SK-N-SH (cell line): Measurements from ENCODE around the gene NRIP1. TPM values are rescaled to one million over a fixed set of nuclear protein-coding genes. Genes with fewer than 3 reads are reported as not detected.

ENCODE experiments used
- CTCF ChIA-PET: fragments of 300-600, 350-600 bp; formaldehyde crosslinking; extraction: SDS; loops from one replicate; lab custom pipeline; 2021; lab: Yijun Ruan, JAX
- POLR2A ChIA-PET: fragments of 350-600 bp; sonication (Branson Sonifier 250); formaldehyde crosslinking; extraction: SDS; loops from one replicate; lab custom pipeline; 2020; ENCODE audit warnings: antibody characterized with exemption, inconsistent platforms; lab: Yijun Ruan, JAX
- DNase-seq: peaks from one replicate; pipeline ENCODE4 v3.0.0; 2012
- H2AFZ ChIP-seq: fragments of 200-600 bp; sonication (generic); 2 replicates; pipeline ENCODE4 v1.8.1; 2016; ENCODE audit warnings: antibody characterized with exemption, mild to moderate bottlenecking, low read depth
- H3F3A ChIP-seq: fragments of 200-600 bp; sonication (generic); replicated peaks from 2 replicates; pipeline ENCODE3; 2016; ENCODE audit warnings: antibody characterized with exemption, mild to moderate bottlenecking; ENCODE audit not compliant: insufficient read depth
- H3K27ac ChIP-seq, 2 experiments: fragments of 200-500 bp in 1 of 2; fragments of 200-600 bp in 1 of 2; sonication (Bioruptor generic) in 1 of 2; sonication (generic), shearing (Covaris generic) in 1 of 2; 2 replicates each; pipeline versions ENCODE4 v1.5.1 to v1.6.1; 2014 to 2016; ENCODE audit warnings: low read depth in 2 of 2, inconsistent platforms in 1 of 2, low read length in 1 of 2, mild to moderate bottlenecking in 1 of 2, mixed read lengths in 1 of 2
- H3K27me3 ChIP-seq: fragments of 200-600 bp; sonication (generic), shearing (Covaris generic); 2 replicates; pipeline ENCODE4 v1.6.1; 2016; ENCODE audit warnings: mixed run types; ENCODE audit not compliant: insufficient read depth
- H3K36me3 ChIP-seq, 2 experiments: fragments of 200-500 bp in 1 of 2; fragments of 200-600 bp in 1 of 2; sonication (Bioruptor generic) in 1 of 2; sonication (generic) in 1 of 2; replicated peaks in 1 of 2; 2 replicates each; pipeline versions ENCODE3 to v1.5.1; 2014 to 2016; ENCODE audit warnings: low read length in 1 of 2, mild to moderate bottlenecking in 1 of 2; ENCODE audit not compliant: insufficient read depth in 2 of 2, control insufficient read depth in 1 of 2
- H3K4me1 ChIP-seq, 2 experiments: fragments of 200-500 bp in 1 of 2; fragments of 200-600 bp in 1 of 2; sonication (Bioruptor generic) in 1 of 2; sonication (generic), shearing (Covaris generic) in 1 of 2; 2 replicates each; pipeline versions ENCODE4 v1.5.1 to v1.6.1; 2014 to 2016; ENCODE audit warnings: low read depth in 1 of 2, low read length in 1 of 2, mixed run types in 1 of 2; ENCODE audit not compliant: insufficient read depth in 2 of 2, control insufficient read depth in 1 of 2
- H3K4me2 ChIP-seq: fragments of 200-600 bp; sonication (generic), shearing (Covaris generic); 2 replicates; pipeline ENCODE4 v1.6.1; 2017; ENCODE audit warnings: mixed run types
- H3K4me3 ChIP-seq, 2 experiments: fragments of 200-500 bp in 1 of 2; fragments of 200-600 bp in 1 of 2; sonication (Bioruptor generic) in 1 of 2; sonication (generic), shearing (Covaris generic) in 1 of 2; 2 replicates each; pipeline versions ENCODE4 v1.5.1 to v1.8.1; 2014 to 2016; ENCODE audit warnings: low read depth in 2 of 2, inconsistent platforms in 1 of 2, low read length in 1 of 2, mild to moderate bottlenecking in 1 of 2, mixed read lengths in 1 of 2, moderate library complexity in 1 of 2
- H3K79me2 ChIP-seq: fragments of 200-600 bp; sonication (generic); 2 replicates; pipeline ENCODE4 v1.8.1; 2017; ENCODE audit warnings: mild to moderate bottlenecking; ENCODE audit not compliant: insufficient read depth
- H3K9ac ChIP-seq: fragments of 200-600 bp; sonication (generic); 2 replicates; pipeline ENCODE4 v1.6.1; 2017; ENCODE audit warnings: mixed run types
- H3K9me2 ChIP-seq: fragments of 200-600 bp; sonication (generic); 2 replicates; pipeline ENCODE4 v1.6.1; 2017; ENCODE audit warnings: mixed run types
- H3K9me3 ChIP-seq: fragments of 200-600 bp; sonication (generic); 2 replicates; pipeline ENCODE4 v1.6.1; 2017; ENCODE audit warnings: mixed run types, mild to moderate bottlenecking, moderate library complexity
- H4K20me1 ChIP-seq: fragments of 200-600 bp; sonication (generic); 2 replicates; pipeline ENCODE4 v1.6.1; 2017; ENCODE audit warnings: mild to moderate bottlenecking, mixed run types; ENCODE audit not compliant: insufficient read depth
- EP300 ChIP-seq, 2 experiments: IDR thresholded peaks; 2 replicates each; pipeline versions ENCODE4 v1.4.0 to v1.6.1; 2012; ENCODE audit warnings: borderline replicate concordance in 1 of 2, low read depth in 1 of 2, low read length in 1 of 2
- FOXJ3 ChIP-seq: sonication (generic); formaldehyde crosslinking; IDR thresholded peaks from 2 replicates; pipeline ENCODE4 v1.5.1; 2020; ENCODE audit warnings: mild to moderate bottlenecking, missing genetic modification reagents
- MXI1 ChIP-seq: IDR thresholded peaks from 2 replicates; pipeline ENCODE4 v1.6.1; 2012; ENCODE audit warnings: mild to moderate bottlenecking, low read depth, low read length, improper control_type of control experiment
- SIN3A ChIP-seq: IDR thresholded peaks from 2 replicates; pipeline ENCODE4 v1.6.1; 2012; ENCODE audit warnings: low read depth, mild to moderate bottlenecking, low read length, moderate library complexity, borderline replicate concordance
- WGBS: methylation state at CpG from one replicate; pipeline ENCODE4 v1.1.6; 2017; ENCODE audit warnings: low lambda C conversion rate; 5-methylcytosine and 5-hydroxymethylcytosine counted together
- polyA plus RNA-seq, 3 experiments: library from polyadenylated mRNA; depleted of rRNA; stranded (reverse); fragments of >200 nt; gene quantifications; 2 replicates each; pipeline ENCODE4 v1.2.3, GENCODE V29; 2012
- TF ChIP-seq, protein P1 (sequence below): IDR thresholded peaks from 2 replicates; pipeline ENCODE4; 2012
- TF ChIP-seq, protein P2 (sequence below): IDR thresholded peaks from 2 replicates; pipeline ENCODE4 v1.4.0; 2012; ENCODE audit warnings: low read depth, borderline replicate concordance
- TF ChIP-seq, protein P3 (sequence below): IDR thresholded peaks from 2 replicates; pipeline ENCODE4 v1.4.0; 2012; ENCODE audit warnings: low read depth, borderline replicate concordance
- TF ChIP-seq, protein P4 (sequence below): IDR thresholded peaks from 2 replicates; pipeline ENCODE4 v1.4.0; 2012; ENCODE audit warnings: low read depth
- TF ChIP-seq, protein P5 (sequence below): fragments of 150-350 bp; IDR thresholded peaks from 2 replicates; pipeline ENCODE4 v1.6.1; 2017; ENCODE audit warnings: antibody characterized with exemption, low read length, low read depth, borderline replicate concordance
- TF ChIP-seq, protein P6 (sequence below): IDR thresholded peaks from 2 replicates; pipeline ENCODE4 v1.6.1; 2012; ENCODE audit warnings: mild to moderate bottlenecking, low read depth, low read length, moderate library complexity
- TF ChIP-seq, protein P7 (sequence below): fragments of 150-350 bp; IDR thresholded peaks from 2 replicates; pipeline ENCODE4 v1.6.1; 2016; ENCODE audit warnings: mild to moderate bottlenecking, low read depth, low read length

The NRIP1 gene
- polyA plus RNA-seq, 1 of the 3 experiments (the other 2 are of a cell fraction) = 0.02 TPM

DNA sequence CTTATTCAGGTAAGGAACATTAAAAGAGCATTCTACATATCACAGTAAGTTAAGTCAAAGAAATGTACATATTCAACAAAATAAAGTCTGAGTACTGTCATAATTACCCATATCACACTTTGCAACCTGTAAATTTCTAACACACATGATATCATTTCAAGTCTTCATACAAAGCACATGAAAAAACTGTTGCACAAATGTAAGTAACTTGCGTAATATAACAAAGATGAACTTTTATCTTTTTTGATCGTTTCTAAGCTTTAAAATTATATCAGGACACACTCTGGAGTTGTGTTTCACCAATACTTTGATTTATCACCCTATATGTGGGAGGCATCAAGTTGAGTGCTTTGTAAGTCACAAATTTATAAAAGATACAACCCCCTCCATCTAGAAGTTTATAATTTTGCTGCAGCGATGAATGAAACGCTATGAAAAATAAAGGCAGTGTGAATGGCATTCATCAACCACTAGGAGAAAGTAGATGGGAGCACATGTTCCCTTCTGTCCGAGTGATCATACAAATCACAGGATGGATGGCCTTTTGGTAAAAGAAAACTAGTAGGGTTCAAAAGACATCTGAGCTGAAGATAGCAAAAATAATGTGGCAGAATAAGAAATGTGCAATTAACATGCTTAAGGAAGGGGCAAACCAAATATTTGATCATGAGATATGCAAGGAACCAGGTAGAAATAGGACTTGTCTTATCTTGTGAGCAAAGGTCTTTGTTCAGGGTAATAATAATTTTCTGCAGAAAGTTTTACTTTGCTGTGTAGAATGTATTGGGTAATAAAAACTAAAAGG lies 27.5 kb downstream of the NRIP1 start:
- ChIA-PET POLR2A (no interaction called here), CTCF (no interaction called here)
- Histone ChIP-seq H3K79me2 (no peaks in the 10 kb centered on the region), H3F3A (no peaks in the 10 kb centered on the region), H3K36me3 (no peaks in the 10 kb centered on the region), H3K27me3 (no peaks in the 10 kb centered on the region), H3K4me3 (no peak overlapping the region), H3K27ac (no peak overlapping the region), H4K20me1 (no peaks in the 10 kb centered on the region), H3K4me1 (no peaks in the 10 kb centered on the region; a peak in 1 of 4 replicates), H3K4me2 (no peak overlapping the region), H3K9ac (no peak overlapping the region), H3K9me3 (no peaks in the 10 kb centered on the region), H2AFZ (no peak overlapping the region), H3K9me2 (no peaks in the 10 kb centered on the region)
- TF ChIP-seq, protein P1, sequence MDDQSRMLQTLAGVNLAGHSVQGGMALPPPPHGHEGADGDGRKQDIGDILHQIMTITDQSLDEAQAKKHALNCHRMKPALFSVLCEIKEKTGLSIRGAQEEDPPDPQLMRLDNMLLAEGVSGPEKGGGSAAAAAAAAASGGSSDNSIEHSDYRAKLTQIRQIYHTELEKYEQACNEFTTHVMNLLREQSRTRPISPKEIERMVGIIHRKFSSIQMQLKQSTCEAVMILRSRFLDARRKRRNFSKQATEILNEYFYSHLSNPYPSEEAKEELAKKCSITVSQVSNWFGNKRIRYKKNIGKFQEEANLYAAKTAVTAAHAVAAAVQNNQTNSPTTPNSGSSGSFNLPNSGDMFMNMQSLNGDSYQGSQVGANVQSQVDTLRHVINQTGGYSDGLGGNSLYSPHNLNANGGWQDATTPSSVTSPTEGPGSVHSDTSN = no peak
- TF ChIP-seq, protein P2, sequence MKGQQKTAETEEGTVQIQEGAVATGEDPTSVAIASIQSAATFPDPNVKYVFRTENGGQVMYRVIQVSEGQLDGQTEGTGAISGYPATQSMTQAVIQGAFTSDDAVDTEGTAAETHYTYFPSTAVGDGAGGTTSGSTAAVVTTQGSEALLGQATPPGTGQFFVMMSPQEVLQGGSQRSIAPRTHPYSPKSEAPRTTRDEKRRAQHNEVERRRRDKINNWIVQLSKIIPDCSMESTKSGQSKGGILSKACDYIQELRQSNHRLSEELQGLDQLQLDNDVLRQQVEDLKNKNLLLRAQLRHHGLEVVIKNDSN = no peak
- TF ChIP-seq, protein P3, sequence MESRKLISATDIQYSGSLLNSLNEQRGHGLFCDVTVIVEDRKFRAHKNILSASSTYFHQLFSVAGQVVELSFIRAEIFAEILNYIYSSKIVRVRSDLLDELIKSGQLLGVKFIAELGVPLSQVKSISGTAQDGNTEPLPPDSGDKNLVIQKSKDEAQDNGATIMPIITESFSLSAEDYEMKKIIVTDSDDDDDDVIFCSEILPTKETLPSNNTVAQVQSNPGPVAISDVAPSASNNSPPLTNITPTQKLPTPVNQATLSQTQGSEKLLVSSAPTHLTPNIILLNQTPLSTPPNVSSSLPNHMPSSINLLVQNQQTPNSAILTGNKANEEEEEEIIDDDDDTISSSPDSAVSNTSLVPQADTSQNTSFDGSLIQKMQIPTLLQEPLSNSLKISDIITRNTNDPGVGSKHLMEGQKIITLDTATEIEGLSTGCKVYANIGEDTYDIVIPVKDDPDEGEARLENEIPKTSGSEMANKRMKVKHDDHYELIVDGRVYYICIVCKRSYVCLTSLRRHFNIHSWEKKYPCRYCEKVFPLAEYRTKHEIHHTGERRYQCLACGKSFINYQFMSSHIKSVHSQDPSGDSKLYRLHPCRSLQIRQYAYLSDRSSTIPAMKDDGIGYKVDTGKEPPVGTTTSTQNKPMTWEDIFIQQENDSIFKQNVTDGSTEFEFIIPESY = no peak
- TF ChIP-seq MXI1 (no peak), EP300 (IDR thresholded peaks at IDR 0.05; ENCODE audit: borderline replicate concordance in 1 of 2, low read depth in 1 of 2, low read length in 1 of 2) (no peak), SIN3A (no peak), FOXJ3 (CRISPR knock-in tag) (no peak)
- TF ChIP-seq, protein P4, sequence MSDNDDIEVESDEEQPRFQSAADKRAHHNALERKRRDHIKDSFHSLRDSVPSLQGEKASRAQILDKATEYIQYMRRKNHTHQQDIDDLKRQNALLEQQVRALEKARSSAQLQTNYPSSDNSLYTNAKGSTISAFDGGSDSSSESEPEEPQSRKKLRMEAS = no peak
- TF ChIP-seq, protein P5, sequence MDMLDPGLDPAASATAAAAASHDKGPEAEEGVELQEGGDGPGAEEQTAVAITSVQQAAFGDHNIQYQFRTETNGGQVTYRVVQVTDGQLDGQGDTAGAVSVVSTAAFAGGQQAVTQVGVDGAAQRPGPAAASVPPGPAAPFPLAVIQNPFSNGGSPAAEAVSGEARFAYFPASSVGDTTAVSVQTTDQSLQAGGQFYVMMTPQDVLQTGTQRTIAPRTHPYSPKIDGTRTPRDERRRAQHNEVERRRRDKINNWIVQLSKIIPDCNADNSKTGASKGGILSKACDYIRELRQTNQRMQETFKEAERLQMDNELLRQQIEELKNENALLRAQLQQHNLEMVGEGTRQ = no peak
- TF ChIP-seq, protein P6, sequence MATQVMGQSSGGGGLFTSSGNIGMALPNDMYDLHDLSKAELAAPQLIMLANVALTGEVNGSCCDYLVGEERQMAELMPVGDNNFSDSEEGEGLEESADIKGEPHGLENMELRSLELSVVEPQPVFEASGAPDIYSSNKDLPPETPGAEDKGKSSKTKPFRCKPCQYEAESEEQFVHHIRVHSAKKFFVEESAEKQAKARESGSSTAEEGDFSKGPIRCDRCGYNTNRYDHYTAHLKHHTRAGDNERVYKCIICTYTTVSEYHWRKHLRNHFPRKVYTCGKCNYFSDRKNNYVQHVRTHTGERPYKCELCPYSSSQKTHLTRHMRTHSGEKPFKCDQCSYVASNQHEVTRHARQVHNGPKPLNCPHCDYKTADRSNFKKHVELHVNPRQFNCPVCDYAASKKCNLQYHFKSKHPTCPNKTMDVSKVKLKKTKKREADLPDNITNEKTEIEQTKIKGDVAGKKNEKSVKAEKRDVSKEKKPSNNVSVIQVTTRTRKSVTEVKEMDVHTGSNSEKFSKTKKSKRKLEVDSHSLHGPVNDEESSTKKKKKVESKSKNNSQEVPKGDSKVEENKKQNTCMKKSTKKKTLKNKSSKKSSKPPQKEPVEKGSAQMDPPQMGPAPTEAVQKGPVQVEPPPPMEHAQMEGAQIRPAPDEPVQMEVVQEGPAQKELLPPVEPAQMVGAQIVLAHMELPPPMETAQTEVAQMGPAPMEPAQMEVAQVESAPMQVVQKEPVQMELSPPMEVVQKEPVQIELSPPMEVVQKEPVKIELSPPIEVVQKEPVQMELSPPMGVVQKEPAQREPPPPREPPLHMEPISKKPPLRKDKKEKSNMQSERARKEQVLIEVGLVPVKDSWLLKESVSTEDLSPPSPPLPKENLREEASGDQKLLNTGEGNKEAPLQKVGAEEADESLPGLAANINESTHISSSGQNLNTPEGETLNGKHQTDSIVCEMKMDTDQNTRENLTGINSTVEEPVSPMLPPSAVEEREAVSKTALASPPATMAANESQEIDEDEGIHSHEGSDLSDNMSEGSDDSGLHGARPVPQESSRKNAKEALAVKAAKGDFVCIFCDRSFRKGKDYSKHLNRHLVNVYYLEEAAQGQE = no peak
- TF ChIP-seq, protein P7, sequence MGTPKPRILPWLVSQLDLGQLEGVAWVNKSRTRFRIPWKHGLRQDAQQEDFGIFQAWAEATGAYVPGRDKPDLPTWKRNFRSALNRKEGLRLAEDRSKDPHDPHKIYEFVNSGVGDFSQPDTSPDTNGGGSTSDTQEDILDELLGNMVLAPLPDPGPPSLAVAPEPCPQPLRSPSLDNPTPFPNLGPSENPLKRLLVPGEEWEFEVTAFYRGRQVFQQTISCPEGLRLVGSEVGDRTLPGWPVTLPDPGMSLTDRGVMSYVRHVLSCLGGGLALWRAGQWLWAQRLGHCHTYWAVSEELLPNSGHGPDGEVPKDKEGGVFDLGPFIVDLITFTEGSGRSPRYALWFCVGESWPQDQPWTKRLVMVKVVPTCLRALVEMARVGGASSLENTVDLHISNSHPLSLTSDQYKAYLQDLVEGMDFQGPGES = no peak
- DNase-seq = no peak
- 22% methylated on average over 5 of the region's 5 CpGs for WGBS
